Subcutaneous abdominal adipose tissue (tissue), 5 donors: ENCODE results near the gene EIF4EBP3.
A peak's percentile ranks its signal among the peaks of the same experiment; 100 is the strongest.

Source experiments
- H3K27ac ChIP-seq: one replicate; pipeline ENCODE4 v1.7.0; 2013; ENCODE audit warnings: low read depth, mild to moderate bottlenecking, inconsistent platforms, low read length, moderate library complexity
- H3K27me3 ChIP-seq, 5 donors: one replicate each; pipeline ENCODE4 v1.7.0; 2013; ENCODE audit warnings: low read length in 5 of 5, inconsistent platforms in 1 of 5; ENCODE audit not compliant: control insufficient read depth in 5 of 5, insufficient read depth in 4 of 5
- H3K36me3 ChIP-seq, 5 donors: one replicate each; pipeline ENCODE4 v1.7.0; 2013; ENCODE audit warnings: low read length in 5 of 5; ENCODE audit not compliant: control insufficient read depth in 5 of 5, insufficient read depth in 5 of 5
- H3K4me1 ChIP-seq, 5 donors: one replicate each; pipeline ENCODE4 v1.7.0; 2013; ENCODE audit warnings: low read length in 5 of 5, mild to moderate bottlenecking in 3 of 5, moderate library complexity in 1 of 5; ENCODE audit not compliant: control insufficient read depth in 5 of 5, insufficient read depth in 5 of 5
- H3K4me3 ChIP-seq, 5 donors: one replicate each; pipeline ENCODE4 v1.7.0; 2013; ENCODE audit warnings: low read length in 5 of 5, low read depth in 1 of 5
- H3K9ac ChIP-seq, 5 donors: one replicate each; pipeline ENCODE4 v1.7.0; 2013; ENCODE audit warnings: low read length in 5 of 5, mild to moderate bottlenecking in 4 of 5, moderate library complexity in 3 of 5
- H3K9me3 ChIP-seq, 5 donors: one replicate each; pipeline ENCODE4 v1.7.0; 2013; ENCODE audit warnings: low read length in 5 of 5; ENCODE audit not compliant: control insufficient read depth in 5 of 5
- donor health status: healthy.
- donor health status: healthy.
- donor health status: healthy.
- donor health status: healthy.
- donor health status: healthy.

Gene EIF4EBP3

DNA sequence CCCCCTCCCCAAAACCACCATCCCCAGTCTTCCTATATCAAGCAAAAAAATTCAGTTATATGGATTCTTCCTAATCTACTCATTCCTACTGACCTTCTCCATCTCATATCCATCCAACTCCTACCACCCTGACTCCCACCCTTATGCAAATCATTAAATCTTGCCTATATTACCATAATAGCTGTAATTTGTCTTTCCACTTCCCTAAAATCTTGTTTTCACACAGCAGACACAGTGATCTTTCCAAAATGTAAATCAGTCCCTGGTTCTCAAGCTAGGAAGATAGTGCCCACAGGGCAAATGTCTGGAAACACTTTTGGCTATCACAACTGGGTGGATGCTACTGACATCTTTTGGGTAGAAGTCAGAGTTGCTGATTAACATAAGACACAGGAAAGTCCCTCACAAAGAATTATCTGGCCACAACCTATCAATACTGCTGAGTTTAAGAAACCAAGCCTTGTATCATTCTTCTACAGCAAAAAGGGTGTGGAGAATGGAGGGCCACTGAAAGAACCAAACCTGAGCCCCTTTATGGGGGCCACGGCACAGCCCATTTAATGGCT lies 8.4 kb downstream of the EIF4EBP3 start:
- Histone ChIP-seq H3K4me1 (peaks cover 6 to 25% (median 19%) of the 10 kb centered on the region in 5 donors), H3K36me3 (peaks cover 12 to 32% (median 27%) of the 10 kb centered on the region in 5 donors), H3K4me3 (peak overlapping the region in 2 of 5 donors; percentile 81 to 85), H3K9me3 (no peaks in the 10 kb centered on the region), H3K9ac (peak overlapping the region in 3 of 5 donors; percentile 77 to 94 (median 92)), H3K27ac (no peak overlapping the region), H3K27me3 (no peaks in the 10 kb centered on the region)

GRCh38 chr5:140556438-140556837 lies 9.0 kb downstream of the EIF4EBP3 start:
- peak overlapping the region; percentile 30 to 94 (median 91) for H3K9ac ChIP-seq
- no peaks in the 10 kb centered on the region for H3K27me3 ChIP-seq
- peak overlapping the region; percentile 84 for H3K27ac ChIP-seq

DNA sequence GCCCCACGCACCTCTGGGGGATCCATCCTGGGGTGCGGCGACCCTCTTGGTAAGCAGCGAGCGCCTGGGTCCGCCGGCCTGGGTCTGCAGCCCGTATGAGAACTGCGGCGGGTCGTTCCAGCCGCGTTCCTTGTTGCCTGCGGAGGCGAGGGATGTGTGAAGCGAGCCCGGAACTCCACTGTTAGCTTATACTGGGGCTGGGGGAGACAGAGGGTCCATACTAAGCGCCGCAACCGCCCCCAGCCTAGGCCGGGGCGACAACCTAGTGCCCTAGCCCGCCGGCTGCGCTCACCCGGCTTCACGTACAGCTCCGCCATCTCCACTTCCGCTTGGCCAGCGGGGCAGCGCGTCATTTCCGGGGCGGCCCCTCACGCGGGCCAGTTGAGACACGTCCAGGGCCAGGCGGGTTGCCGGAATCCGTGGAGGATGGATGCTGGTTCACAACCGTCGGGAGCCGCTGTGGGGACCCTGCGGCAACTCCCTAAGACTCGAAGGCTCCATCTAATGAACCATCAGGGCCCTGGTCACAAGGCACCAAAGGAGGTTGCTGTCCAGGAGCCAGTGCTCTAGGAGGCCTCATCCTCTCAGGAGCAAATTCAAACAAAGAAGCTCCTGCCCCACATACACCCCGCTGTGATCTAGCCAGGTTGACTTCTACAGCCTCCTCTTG lies 9.8 kb downstream of the EIF4EBP3 start, which contains the start of gene SRA1:
Gene SRA1 (minus strand): TSS at position 338 of the 670 bp plus-strand sequence. CDS start 21 bp downstream, at position 317.
- Histone ChIP-seq H3K4me3 (peak within 1 kb of the TSS; percentile 71 to 85 (median 81)), H3K9me3 (no peaks in the 10 kb centered on the region), H3K36me3 (peaks cover 6 to 33% (median 26%) of the 10 kb centered on the region in 5 donors), H3K4me1 (peaks cover 6 to 30% (median 19%) of the 10 kb centered on the region in 5 donors), H3K27ac (peak within 1 kb of the TSS; percentile 84), H3K27me3 (no peaks in the 10 kb centered on the region), H3K9ac (peak within 1 kb of the TSS; percentile 30 to 94 (median 91))

More at GRCh38 chr5:140556438-140556837, 9.0 kb downstream of the EIF4EBP3 start:
- peaks cover 8 to 32% (median 27%) of the 10 kb centered on the region in 5 donors for H3K36me3 ChIP-seq
- peak overlapping the region; percentile 71 to 85 (median 81) for H3K4me3 ChIP-seq
- H3K9me3 ChIP-seq = no peaks in the 10 kb centered on the region
- peaks cover 6 to 25% (median 19%) of the 10 kb centered on the region in 5 donors for H3K4me1 ChIP-seq

DNA sequence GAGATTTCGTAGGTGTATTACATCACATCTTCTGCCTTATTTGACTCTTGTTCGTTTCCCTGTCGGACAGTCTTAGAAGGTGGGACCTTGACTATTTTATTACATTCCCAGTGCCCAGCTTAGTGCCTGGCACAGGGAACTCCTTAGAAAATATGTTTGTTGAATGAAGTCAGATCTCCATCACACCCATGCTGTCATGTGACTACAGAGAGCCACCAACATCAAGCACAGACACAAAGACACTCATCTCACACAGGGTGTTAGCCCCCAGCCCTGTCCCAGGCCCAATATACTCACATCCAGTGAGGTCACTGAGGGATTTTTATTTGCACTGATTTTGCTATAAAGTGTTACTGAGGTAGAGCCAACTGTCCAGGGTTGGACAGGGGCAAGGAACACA lies 10.5 kb downstream of the EIF4EBP3 start:
- H3K27ac ChIP-seq = peak overlapping the region; percentile 84
- peaks cover 6 to 37% (median 21%) of the 10 kb centered on the region in 5 donors for H3K4me1 ChIP-seq
- no peaks in the 10 kb centered on the region for H3K27me3 ChIP-seq
- H3K4me3 ChIP-seq = peak overlapping the region in 2 of 5 donors; percentile 81 to 85
- no peaks in the 10 kb centered on the region for H3K9me3 ChIP-seq
- peak overlapping the region in 2 of 5 donors; percentile 92 to 94 for H3K9ac ChIP-seq
- peaks cover 6 to 34% (median 24%) of the 10 kb centered on the region in 5 donors for H3K36me3 ChIP-seq

- Histone ChIP-seq H3K36me3 (peaks cover 2 to 34% (median 21%) of the 10 kb centered on the region in 5 donors), H3K27ac (no peak overlapping the region), H3K4me3 (no peak overlapping the region), H3K4me1 (peaks cover 8 to 42% (median 26%) of the 10 kb centered on the region in 5 donors), H3K9ac (no peak overlapping the region), H3K27me3 (no peaks in the 10 kb centered on the region), H3K9me3 (no peaks in the 10 kb centered on the region)
These were observed 11.1 kb downstream of the EIF4EBP3 start for GRCh38 chr5:140558542-140558941.

DNA sequence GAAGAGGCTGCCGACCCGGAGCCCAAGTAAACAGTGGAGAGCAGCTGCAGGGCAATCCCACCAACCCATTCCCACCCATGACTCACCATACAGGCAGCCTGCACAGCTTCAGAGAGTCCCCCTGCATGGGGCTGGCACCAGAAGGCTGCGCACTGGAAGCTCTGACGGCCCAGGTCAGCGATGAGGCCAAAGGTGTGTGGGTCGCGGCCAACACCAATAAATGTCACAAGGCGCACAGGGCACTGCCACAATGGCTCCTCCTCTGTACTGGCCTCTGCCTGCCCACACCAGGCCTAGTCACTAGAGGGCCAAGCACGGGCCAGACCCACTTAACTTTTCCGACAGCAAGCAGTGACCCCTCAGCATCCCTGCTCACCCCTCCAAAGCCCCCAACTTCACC lies 12.8 kb downstream of the EIF4EBP3 start:
- Histone ChIP-seq H3K9me3 (no peaks in the 10 kb centered on the region), H3K36me3 (peaks cover 0 to 34% (median 21%) of the 10 kb centered on the region in 5 donors), H3K4me1 (peaks cover 13 to 54% (median 36%) of the 10 kb centered on the region in 5 donors), H3K9ac (no peak overlapping the region), H3K27me3 (no peaks in the 10 kb centered on the region), H3K4me3 (no peak overlapping the region), H3K27ac (no peak overlapping the region)

DNA sequence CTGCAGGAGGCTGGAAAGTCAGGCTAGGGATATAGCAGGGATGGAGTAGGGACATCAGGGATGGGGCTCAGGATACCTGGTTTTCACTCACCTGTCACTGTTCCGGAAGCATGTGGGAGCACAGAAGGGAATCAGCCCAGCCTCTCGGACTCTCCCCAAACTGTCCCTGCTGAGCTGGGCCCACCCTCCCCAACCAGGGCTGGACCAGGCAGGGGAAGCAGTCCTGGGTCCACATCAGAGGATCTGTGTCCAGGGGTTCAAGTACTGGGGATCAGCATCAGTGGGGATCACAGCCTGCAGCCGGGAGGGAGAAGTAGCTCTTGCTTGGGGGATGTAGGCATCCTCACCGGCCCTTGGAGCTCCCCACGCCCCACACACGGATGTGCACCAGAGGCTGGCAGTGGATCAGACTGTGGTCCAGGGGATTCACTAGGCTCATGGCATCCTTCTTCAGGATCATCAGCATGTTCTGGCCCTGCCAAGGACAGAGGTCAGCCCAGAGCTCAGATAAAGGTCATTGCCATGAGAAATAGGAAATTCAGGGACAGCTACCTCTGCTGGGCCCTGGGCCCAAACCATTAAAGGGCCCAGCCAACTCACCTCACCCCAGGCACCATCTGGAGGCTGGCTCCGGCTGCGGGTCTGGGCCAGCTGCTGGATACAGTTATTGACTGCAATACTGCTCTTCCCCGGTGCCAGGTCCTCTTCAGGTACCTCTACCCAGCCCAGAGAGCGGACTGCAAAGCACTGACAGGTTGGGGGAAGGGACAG lies 14.5 kb downstream of the EIF4EBP3 start:
- Histone ChIP-seq H3K4me3 (no peak overlapping the region), H3K27me3 (no peaks in the 10 kb centered on the region), H3K36me3 (peaks cover 0 to 44% (median 28%) of the 10 kb centered on the region in 5 donors), H3K9me3 (no peaks in the 10 kb centered on the region), H3K9ac (peak overlapping the region in 1 of 5 donors; percentile 35), H3K27ac (no peak overlapping the region), H3K4me1 (peaks cover 11 to 54% (median 37%) of the 10 kb centered on the region in 5 donors)

- Histone ChIP-seq H3K9ac (peak overlapping the region; percentile 78 to 84 (median 79)), H3K4me3 (peak overlapping the region; percentile 78 to 88 (median 86)), H3K4me1 (peaks cover 7 to 53% (median 35%) of the 10 kb centered on the region in 5 donors), H3K36me3 (peaks cover 0 to 56% (median 40%) of the 10 kb centered on the region in 5 donors), H3K9me3 (no peaks in the 10 kb centered on the region), H3K27ac (peak overlapping the region; percentile 84), H3K27me3 (no peaks in the 10 kb centered on the region)
These were observed 16.1 kb downstream of the EIF4EBP3 start for GRCh38 chr5:140563596-140563995.

DNA sequence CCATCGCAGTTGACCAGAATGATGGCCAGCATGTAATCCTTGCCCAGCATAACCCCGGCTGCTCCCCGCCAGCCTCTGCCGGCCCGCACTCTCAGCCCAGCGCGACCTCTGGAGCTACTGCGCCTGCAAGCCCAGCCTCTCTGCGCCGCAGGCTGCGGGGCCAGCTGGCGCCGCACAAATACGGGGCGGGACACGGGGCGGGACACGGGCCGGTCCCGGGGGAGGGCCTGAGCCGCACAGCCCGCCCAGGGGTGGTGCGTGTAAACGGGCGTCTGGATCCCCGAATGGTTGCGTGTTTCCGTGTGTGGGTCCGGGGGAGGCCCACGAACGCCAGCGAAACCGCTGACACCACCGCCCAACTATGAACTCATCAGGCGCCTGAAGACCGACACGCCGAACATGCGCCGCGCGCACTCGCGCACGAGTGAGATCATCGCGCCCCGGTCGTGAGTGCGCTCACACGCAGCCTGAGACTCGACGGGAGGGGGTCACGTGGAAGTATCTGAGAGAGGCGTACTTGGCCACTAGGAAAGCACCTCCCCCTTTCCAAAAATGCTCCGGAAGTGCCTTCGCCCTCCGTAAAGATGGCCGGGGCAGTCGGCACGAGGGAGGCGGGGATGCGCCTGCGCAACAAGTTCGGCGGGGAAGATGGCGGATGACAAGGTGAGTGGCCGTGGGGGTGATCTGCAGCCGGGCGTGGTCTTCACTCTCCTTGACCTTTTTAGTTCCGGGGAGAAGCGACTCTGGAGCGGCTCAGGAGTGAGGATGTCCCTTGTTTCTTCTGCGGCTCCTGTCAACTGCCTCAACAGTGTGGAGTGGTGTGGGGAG lies 16.9 kb downstream of the EIF4EBP3 start, which contains the start of the genes APBB3 and SLC35A4:
Gene APBB3 (minus strand): TSS at position 403 of the 828 bp plus-strand sequence. CDS start 353 bp downstream, at position 50.
Gene SLC35A4 (plus strand): TSS at position 633 of the 828 bp plus-strand sequence. CDS start 2,342 bp downstream, outside the sequence.
- no peaks in the 10 kb centered on the region for H3K9me3 ChIP-seq
- no peaks in the 10 kb centered on the region for H3K27me3 ChIP-seq
- peak within 1 kb of the TSS; percentile 78 to 96 (median 88) for H3K4me3 ChIP-seq
- H3K4me1 ChIP-seq = peaks cover 7 to 61% (median 44%) of the 10 kb centered on the region in 5 donors
- H3K36me3 ChIP-seq = peaks cover 0 to 51% (median 40%) of the 10 kb centered on the region in 5 donors
- peak within 1 kb of the TSS; percentile 84 for H3K27ac ChIP-seq
- H3K9ac ChIP-seq = peak within 1 kb of the TSS; percentile 82 to 84 (median 83)
